ENCODE data around the gene PSME3. TPM values are rescaled to one million over a fixed set of nuclear protein-coding genes. Genes with fewer than 3 reads are reported as not detected.
"Not testable (repeated sequence)": the region's sequence is repeated elsewhere in the genome, so short reads cannot be mapped to it uniquely, and the experiment has no call there.

Gene PSME3
- total RNA-seq, 2 donors from 2014 or later, result 153 to 178 TPM

DNA sequence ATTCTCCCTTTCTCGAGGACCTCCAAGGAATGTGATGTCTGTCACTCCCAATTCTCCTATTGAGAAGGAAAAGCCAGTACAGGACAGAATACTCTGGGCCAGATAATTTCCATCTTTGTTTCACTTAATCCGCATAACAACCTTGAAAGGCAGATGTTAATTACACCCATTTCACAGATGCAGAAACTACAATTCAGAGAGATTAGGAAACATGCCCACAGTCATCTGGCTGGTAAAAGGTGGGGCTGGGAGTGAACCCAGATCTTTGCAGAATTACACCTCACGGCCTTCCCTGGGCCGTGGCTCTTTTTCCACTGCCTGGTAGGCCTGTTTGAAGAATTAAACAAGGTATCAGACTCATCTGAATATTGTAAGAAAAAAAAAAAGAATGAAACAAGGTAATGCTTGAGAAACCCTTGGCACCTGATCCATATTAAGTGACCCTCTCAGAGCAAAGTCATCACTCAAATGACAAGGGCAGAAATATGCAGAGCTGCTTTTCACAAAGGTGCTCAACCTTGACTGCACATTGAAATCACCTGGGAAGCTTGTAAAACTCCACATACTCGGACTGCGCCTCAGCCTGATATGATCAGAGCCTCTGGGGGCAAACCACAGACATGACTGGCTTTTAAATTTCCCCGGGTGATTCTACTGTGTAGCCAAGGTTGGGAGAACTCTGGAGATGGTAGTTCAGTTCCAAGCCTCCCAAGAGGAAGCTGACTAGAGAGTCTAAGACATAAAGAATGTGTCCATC lies 50.8 kb downstream of the PSME3 start:
- H3K9me3 ChIP-seq (ENCODE audit: control insufficient read depth, low read length), result no peaks in the 10 kb centered on the region
- Mint-ChIP-seq H3K27me3 (ENCODE audit: insufficient read depth) (peaks cover 15% of the 10 kb centered on the region), H3K9me3 (no peaks in the 10 kb centered on the region), H3K4me1 (no peaks in the 10 kb centered on the region), H3K27ac (no peak overlapping the region), H3K36me3 (ENCODE audit: low read depth) (no peaks in the 10 kb centered on the region), H3K4me3 (no peak overlapping the region)
- H3K4me3 ChIP-seq (ENCODE audit: low read length), result no peak overlapping the region
- TF ChIP-seq, protein P1, sequence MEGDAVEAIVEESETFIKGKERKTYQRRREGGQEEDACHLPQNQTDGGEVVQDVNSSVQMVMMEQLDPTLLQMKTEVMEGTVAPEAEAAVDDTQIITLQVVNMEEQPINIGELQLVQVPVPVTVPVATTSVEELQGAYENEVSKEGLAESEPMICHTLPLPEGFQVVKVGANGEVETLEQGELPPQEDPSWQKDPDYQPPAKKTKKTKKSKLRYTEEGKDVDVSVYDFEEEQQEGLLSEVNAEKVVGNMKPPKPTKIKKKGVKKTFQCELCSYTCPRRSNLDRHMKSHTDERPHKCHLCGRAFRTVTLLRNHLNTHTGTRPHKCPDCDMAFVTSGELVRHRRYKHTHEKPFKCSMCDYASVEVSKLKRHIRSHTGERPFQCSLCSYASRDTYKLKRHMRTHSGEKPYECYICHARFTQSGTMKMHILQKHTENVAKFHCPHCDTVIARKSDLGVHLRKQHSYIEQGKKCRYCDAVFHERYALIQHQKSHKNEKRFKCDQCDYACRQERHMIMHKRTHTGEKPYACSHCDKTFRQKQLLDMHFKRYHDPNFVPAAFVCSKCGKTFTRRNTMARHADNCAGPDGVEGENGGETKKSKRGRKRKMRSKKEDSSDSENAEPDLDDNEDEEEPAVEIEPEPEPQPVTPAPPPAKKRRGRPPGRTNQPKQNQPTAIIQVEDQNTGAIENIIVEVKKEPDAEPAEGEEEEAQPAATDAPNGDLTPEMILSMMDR (conservative IDR thresholded peaks at IDR 0.05), result no peak
- no peaks in the 10 kb centered on the region for H3K27me3 ChIP-seq (ENCODE audit: control insufficient read depth, insufficient read depth, low read length, poor library complexity, severe bottlenecking)
- no peaks in the 10 kb centered on the region for H3K36me3 ChIP-seq (ENCODE audit: control insufficient read depth, insufficient read depth, low read length)
- no peak overlapping the region for H3K9ac ChIP-seq (ENCODE audit: extremely low read depth, low read length, poor library complexity, severe bottlenecking)
- H3K4me1 ChIP-seq (ENCODE audit: control insufficient read depth, insufficient read depth, low read length), result no peaks in the 10 kb centered on the region
- H3K27ac ChIP-seq (ENCODE audit: low read depth, low read length), result no peak overlapping the region
- no peak for DNase-seq
- 89 to 93% methylated on average over 3 to 7 of the region's 7 CpGs for WGBS, 2 experiments (ENCODE audit: insufficient coverage in 1 of 2, insufficient read length in 1 of 2)

DNA sequence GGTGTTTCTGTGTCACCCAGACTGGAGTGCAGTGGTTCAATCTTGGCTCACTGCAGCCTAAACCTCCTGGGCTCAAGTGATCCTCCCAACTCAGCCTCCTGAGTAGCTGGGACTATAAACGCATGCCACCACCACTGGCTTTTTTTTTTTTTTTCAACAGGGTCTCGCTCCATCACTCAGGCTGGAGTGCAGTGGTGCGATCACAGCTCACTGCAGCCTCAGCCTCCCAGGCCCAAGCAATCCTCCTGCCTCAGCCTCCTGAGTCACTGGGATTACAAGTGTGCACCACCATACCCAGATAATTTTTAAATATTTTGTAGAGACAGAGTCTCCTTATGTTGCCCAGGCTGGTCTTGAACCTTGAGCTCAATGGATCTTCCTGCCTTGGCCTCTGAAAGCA lies 52.6 kb downstream of the PSME3 start:
- WGBS, 2 experiments (ENCODE audit: insufficient coverage in 1 of 2, insufficient read length in 1 of 2), result 86 to 100% methylated on average over 2 to 3 of the region's 3 CpGs
- H3K27ac Mint-ChIP-seq, result not testable (repeated sequence)

DNA sequence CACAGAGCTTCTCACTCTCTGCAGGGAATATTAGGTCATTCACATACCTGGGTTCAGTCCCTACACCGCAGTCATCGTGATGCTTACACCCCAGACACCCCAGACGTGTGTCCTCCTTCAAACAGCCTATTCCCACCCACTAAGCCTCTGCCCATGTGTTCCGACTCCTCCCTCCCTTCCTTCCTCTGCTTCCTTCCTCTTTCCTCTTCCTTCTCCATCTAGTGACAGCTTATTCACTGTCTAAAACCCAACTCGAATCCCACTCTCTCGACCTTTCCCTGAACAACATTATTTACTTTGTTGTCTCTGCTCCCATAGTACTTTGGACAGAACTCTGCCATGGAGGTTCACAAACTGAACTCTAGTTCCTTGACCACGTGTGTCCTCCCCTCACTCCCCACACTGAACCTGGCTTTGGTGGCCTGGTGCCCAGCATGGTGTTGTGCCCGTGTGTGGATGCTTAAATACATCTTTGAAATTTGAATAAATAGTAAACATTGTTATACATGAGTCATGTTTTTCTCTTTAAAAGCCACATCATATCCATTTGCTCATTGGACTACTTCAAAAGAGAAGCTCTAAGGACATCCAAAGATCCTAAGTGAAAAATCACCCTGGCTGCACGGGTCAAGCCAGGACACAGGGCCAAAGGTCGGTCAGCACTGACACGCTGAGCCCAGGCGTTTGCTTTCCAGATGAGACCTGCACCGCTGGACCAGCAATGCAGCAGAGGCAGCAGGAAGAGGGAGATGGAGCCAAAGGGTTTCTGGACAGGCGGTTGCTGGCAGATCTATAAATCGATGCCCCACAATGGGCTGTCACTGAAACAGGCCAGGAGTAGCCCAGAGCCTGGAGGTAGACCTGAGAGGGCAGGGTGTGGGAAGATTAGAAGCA lies 53.3 kb downstream of the PSME3 start:
- no peaks in the 10 kb centered on the region for H3K9me3 Mint-ChIP-seq
- H3K4me3 ChIP-seq (ENCODE audit: low read length), result no peak overlapping the region
- no peaks in the 10 kb centered on the region for H3K36me3 Mint-ChIP-seq (ENCODE audit: low read depth)
- H3K27ac Mint-ChIP-seq, result no peak overlapping the region
- no peaks in the 10 kb centered on the region for H3K9me3 ChIP-seq (ENCODE audit: control insufficient read depth, low read length)
- H3K27me3 Mint-ChIP-seq (ENCODE audit: insufficient read depth), result peaks cover 1% of the 10 kb centered on the region
- DNase-seq, result no peak
- H3K36me3 ChIP-seq (ENCODE audit: control insufficient read depth, insufficient read depth, low read length), result no peaks in the 10 kb centered on the region
- no peak overlapping the region for H3K9ac ChIP-seq (ENCODE audit: extremely low read depth, low read length, poor library complexity, severe bottlenecking)
- no peaks in the 10 kb centered on the region for H3K27me3 ChIP-seq (ENCODE audit: control insufficient read depth, insufficient read depth, low read length, poor library complexity, severe bottlenecking)
- H3K27ac ChIP-seq (ENCODE audit: low read depth, low read length), result no peak overlapping the region
- peaks cover 4% of the 10 kb centered on the region for H3K4me1 Mint-ChIP-seq
- H3K4me3 Mint-ChIP-seq, result no peak overlapping the region
- TF ChIP-seq, protein P1 (conservative IDR thresholded peaks at IDR 0.05), result no peak
- 90 to 93% methylated on average over 7 to 14 of the region's 15 CpGs for WGBS, 2 experiments (ENCODE audit: insufficient coverage in 1 of 2, insufficient read length in 1 of 2)
- H3K4me1 ChIP-seq (ENCODE audit: control insufficient read depth, insufficient read depth, low read length), result peaks cover 2% of the 10 kb centered on the region

More for the DNA sequence above, 52.6 kb downstream of the PSME3 start:
- H3K9ac ChIP-seq (ENCODE audit: extremely low read depth, low read length, poor library complexity, severe bottlenecking); H3K4me3 ChIP-seq (ENCODE audit: low read length); H3K4me1 Mint-ChIP-seq; H3K36me3 ChIP-seq (ENCODE audit: control insufficient read depth, insufficient read depth, low read length); H3K36me3 Mint-ChIP-seq (ENCODE audit: low read depth); H3K27ac ChIP-seq (ENCODE audit: low read depth, low read length); H3K27me3 Mint-ChIP-seq (ENCODE audit: insufficient read depth); H3K27me3 ChIP-seq (ENCODE audit: control insufficient read depth, insufficient read depth, low read length, poor library complexity, severe bottlenecking); H3K4me1 ChIP-seq (ENCODE audit: control insufficient read depth, insufficient read depth, low read length); H3K4me3 Mint-ChIP-seq; H3K9me3 ChIP-seq (ENCODE audit: control insufficient read depth, low read length); H3K9me3 Mint-ChIP-seq; DNase-seq: not testable (repeated sequence)
